Measurements from ENCODE around the gene TMEM61.
A peak's percentile ranks its signal among the peaks of the same experiment; 100 is the strongest.
"Not testable (repeated sequence)": the region's sequence is repeated elsewhere in the genome, so short reads cannot be mapped to it uniquely, and the experiment has no call there.

TMEM61 gene

GRCh38 chr1:54962612-54963395, 17.6 kb upstream of the TMEM61 start:
- DNase-seq, result no peak

- not testable (repeated sequence) for DNase-seq
Observed at GRCh38 chr1:54963829-54964228, 16.6 kb upstream of the TMEM61 start.

- DNase-seq, result no peak
Observed at GRCh38 chr1:54965624-54966340, 14.6 kb upstream of the TMEM61 start.

GRCh38 chr1:54967372-54967771, 13.1 kb upstream of the TMEM61 start:
- DNase-seq, result no peak

GRCh38 chr1:54968551-54968950, 11.9 kb upstream of the TMEM61 start:
- no peak for DNase-seq

GRCh38 chr1:54969879-54970278, 10.5 kb upstream of the TMEM61 start:
- DNase-seq, result no peak

- no peak for DNase-seq
Observed at GRCh38 chr1:54970901-54971300, 9.5 kb upstream of the TMEM61 start.

- DNase-seq, result no peak
Observed at GRCh38 chr1:54971317-54971791, 9.1 kb upstream of the TMEM61 start.

- no peak for DNase-seq
Observed at GRCh38 chr1:54972436-54972835, 8.0 kb upstream of the TMEM61 start.

- DNase-seq, result no peak
Observed at GRCh38 chr1:54973205-54973921, 7.1 kb upstream of the TMEM61 start.

- peak; percentile 41 for DNase-seq
Observed at GRCh38 chr1:54975356-54976108, 4.9 kb upstream of the TMEM61 start.

- DNase-seq, result no peak
Observed at GRCh38 chr1:54976747-54977146, 3.7 kb upstream of the TMEM61 start.

GRCh38 chr1:54977533-54978297, 2.7 kb upstream of the TMEM61 start:
- DNase-seq, result no peak

- no peak for DNase-seq
Observed at GRCh38 chr1:54978528-54979326, 1.7 kb upstream of the TMEM61 start.

- no peak for DNase-seq
Observed at GRCh38 chr1:54979327-54979891, 1.0 kb upstream of the TMEM61 start.

GRCh38 chr1:54980046-54980527, 341 bp upstream of the TMEM61 start:
- no peak for DNase-seq

- DNase-seq, result no peak
Observed at GRCh38 chr1:54981466-54981865, 1.0 kb downstream of the TMEM61 start.

GRCh38 chr1:54982739-54983138, 2.3 kb downstream of the TMEM61 start:
- DNase-seq, result peak; percentile 80

GRCh38 chr1:54984131-54984842, 3.9 kb downstream of the TMEM61 start:
- peak; percentile 67 for DNase-seq

- no peak for DNase-seq
Observed at GRCh38 chr1:54985556-54985955, 5.1 kb downstream of the TMEM61 start.

All from NCI-H2171 (cell line).